NCI-H1417 treated with DMSO at 0.1 percent for 48 hours (cell line): Measurements from ENCODE around the gene EIF5A2.

Experiments used
- DNase-seq: peaks from one replicate; lab custom pipeline; 2025; lab: John Stamatoyannopoulos, UW

The EIF5A2 gene

DNA sequence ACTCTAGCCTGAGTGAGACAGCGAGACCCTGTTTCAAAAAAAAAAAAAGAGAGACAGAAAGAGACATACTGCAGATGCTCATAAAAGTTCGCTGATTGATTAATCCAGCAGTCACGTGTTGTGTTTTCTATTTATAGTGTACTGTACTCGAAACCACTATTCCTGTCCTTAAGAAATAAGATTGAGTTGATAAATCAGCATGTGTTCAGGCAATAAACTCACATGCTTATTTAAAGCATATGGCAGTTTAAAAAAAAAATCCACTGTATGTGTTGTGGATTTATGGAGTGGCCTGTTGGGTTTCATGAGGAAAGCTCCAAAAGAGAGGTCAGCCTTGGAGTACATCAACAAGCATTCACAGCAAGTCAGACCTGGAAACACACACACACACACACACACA is 56.1 kb downstream of the EIF5A2 start:
- DNase-seq, result no peak

DNA sequence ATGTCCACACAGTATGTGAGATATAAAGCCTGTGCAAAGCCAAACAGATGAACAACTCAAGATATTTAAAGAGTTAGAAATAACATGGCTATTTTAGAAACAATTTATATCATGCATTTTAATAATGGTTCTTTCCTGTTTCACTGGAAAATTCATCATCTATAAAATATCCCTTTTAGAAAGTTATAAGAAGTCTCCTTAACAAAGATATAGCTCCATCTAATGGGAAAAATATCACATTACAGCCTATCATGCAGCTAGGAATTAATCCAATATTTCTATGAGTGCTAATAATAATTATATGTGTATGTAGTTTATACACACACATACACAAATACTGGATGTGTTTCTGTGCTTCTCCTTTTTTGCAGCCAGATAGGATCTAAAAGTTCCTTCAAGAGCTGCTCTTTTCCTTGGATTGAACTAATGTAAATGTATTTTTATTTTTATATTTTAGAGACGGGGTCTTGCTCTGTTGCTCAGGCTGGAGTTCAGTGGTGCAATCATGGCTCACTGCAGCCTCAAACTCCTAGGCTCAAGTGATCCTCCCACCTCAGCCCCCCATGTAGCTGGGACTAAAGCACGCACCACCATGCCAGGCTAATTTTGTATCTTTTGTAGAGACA is 60.0 kb downstream of the EIF5A2 start:
- no peak for DNase-seq

DNA sequence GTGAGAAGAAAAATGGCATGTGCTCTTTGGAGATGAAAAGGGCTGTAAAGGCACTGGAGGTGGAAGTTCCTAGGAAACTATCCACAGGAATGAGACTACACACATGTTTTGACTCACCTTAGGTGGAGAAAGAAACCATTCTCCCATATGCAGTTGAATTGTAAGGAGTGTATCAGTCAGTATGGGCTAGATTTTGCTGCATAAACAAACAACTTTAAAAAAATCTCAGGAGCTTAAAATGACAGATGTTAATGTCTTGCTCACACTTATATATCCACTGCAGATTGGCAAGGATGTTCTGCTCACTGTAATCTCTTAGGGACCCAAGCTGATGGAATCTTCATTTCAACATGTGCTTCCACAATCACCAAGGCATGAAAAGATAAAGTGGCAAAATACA is 64.1 kb downstream of the EIF5A2 start:
- DNase-seq, result no peak

DNA sequence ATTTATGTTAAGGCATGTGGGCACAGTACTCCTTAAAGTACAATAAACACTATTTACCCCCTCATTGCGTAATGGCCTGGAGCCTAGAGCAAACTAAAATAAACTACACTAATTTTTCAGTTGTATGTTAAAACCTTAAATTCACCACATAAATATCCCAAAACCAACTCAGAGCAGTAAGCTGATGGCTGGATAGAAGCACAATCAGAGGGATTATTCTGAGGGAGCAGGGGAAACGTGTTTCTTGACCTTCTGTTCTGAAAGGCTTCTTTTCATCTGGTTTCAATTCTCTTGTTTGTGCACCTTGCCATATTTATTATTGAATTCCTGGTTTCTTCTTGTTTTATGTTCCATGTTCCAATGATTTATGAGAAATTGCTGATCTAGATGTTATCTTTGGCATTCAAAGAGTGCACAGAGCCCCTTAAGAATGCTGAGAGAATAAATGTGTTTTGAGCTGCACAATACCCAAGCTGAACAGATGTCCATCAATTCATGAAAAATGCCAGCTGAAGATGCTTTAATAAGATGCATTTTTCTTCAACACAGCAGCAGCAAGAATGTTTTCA is 68.1 kb downstream of the EIF5A2 start:
- DNase-seq, result no peak

DNA sequence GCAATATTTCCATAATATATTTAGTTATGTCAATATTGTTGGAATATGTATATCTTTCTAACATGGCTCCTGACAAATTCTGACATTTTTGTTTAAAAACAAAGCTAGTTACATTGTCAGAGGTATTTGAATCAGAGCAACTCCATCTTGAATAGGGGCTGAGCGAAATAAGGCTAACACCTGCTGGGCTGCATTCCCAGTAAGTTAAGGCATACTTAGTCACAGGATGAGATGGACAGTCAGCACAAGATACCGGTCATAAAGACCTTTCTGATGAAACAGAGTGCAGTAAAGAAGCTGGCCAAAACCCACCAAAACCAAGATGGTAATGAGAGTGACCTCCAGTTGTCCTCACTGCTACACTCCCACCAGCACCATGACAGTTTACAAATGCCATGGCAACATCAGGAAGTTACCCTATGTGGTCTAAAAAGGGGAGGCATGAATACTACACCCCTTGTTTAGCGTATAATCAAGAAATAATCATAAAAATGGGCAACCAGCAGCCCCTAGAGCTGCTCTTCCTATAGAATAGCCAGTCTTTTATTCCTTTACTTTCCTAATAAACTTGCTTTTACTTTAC is 68.8 kb downstream of the EIF5A2 start:
- DNase-seq, result no peak
